OCI-LY3 (cell line): ENCODE measurements around the gene SLC2A4RG.

Experiments used
- H2AFZ ChIP-seq: fragments of 200-600, 300-600 bp; shearing (Covaris generic); 2 replicates; pipeline ENCODE4 v1.6.0; 2014; ENCODE audit warnings: antibody characterized with exemption, low read depth, low read length
- H3K27ac ChIP-seq: fragments of 200-600, 300-600 bp; sonication (generic); 2 replicates; pipeline ENCODE4 v1.5.1; 2014; ENCODE audit warnings: mild to moderate bottlenecking, low read length, moderate library complexity, mixed read lengths
- H3K27me3 ChIP-seq: fragments of 200-600, 300-600 bp; sonication (generic); 2 replicates; pipeline ENCODE4 v1.6.1; 2014; ENCODE audit warnings: low read depth, low read length, mixed read lengths
- H3K36me3 ChIP-seq: fragments of 200-600, 300-600 bp; sonication (generic); replicated peaks from 2 replicates; pipeline ENCODE3; 2014; ENCODE audit warnings: low read depth, low read length, mixed read lengths
- H3K4me1 ChIP-seq: fragments of 300-600, 200-600 bp; sonication (generic); 2 replicates; pipeline ENCODE4 v1.6.1; 2014; ENCODE audit warnings: low read length, mixed read lengths
- H3K4me2 ChIP-seq: fragments of 200-600, 300-600 bp; sonication (generic); 2 replicates; pipeline ENCODE4 v1.6.1; 2014; ENCODE audit warnings: low read length, mixed read lengths
- H3K4me3 ChIP-seq: fragments of 300-600, 200-600 bp; sonication (generic); 2 replicates; pipeline ENCODE4 v1.5.1; 2014; ENCODE audit warnings: antibody characterized with exemption, mild to moderate bottlenecking, low read length, moderate library complexity
- H3K79me2 ChIP-seq: fragments of 300-600, 200-600 bp; shearing (Covaris generic); 2 replicates; pipeline ENCODE4 v1.6.1; 2014; ENCODE audit warnings: mild to moderate bottlenecking, low read length, mixed read lengths
- H3K9ac ChIP-seq: fragments of 300-600, 200-600 bp; shearing (Covaris generic); 2 replicates; pipeline ENCODE4 v1.6.0; 2014; ENCODE audit warnings: mild to moderate bottlenecking, low read length, moderate library complexity
- H3K9me3 ChIP-seq: fragments of 200-600, 300-600 bp; shearing (Covaris generic); 2 replicates; pipeline ENCODE4 v1.6.1; 2014; ENCODE audit warnings: low read length, mixed read lengths; ENCODE audit not compliant: insufficient read depth
- H4K20me1 ChIP-seq: fragments of 200-600, 300-600 bp; sonication (generic); 2 replicates; pipeline ENCODE4 v1.6.1; 2016; ENCODE audit warnings: low read length, mixed read lengths; ENCODE audit not compliant: insufficient read depth
- EZH2phosphoT487 ChIP-seq: fragments of 200-600 bp; shearing (Covaris generic); IDR thresholded peaks from 2 replicates; pipeline ENCODE4 v1.6.1; 2018; ENCODE audit warnings: antibody characterized with exemption, mixed run types, low read depth
- TF ChIP-seq, protein P1 (sequence below): fragments of 200-600, 300-600 bp; sonication (generic); IDR thresholded peaks from 2 replicates; pipeline ENCODE4 v1.5.1; 2014; ENCODE audit warnings: antibody characterized with exemption, low read length, low read depth

The SLC2A4RG gene

DNA sequence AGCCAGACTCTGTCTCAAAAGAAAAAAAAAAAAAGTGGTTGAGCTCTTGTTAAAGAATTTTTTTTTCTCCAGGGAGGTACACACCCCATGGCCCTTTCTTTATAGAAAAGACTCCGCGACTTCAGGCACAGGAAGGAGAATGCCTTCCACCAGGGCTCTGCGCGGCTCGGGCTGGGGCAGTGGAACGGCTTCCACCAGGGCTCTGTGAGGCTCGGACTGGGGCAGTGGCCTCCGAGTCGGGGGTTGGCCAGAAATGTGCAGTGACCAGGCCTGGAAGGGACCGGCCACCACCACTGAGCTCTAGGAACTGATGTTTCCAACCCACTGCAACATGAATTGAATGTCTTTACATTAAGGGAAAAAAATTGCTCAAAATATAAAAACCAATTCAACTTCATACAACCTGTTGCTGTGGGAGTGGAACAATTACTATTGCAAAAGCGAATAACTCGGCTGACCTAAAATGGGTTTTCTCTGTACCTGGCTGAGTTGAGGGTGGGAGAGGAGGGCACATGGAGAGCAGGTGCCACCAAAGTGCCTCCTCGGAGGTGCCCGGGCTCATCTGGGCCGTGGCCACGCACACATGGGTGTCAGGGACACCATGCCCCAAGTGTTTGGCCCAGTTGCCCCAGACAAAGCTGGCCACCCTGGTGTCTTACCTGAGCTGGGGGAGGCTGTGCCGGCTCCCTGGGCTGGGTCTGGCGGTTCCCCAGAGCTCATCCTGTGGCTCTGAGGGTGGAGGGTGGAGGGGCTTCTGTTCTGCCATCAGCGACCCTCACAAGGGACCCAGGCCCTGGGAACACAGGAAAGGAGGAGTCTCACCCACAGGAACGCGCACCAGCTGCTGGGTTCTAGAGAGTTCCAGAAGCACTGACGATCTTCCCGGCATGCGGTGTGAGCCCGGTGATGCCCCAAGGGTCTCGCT, 29.3 kb downstream of the SLC2A4RG start:
- TF ChIP-seq EZH2phosphoT487, result no peak
- TF ChIP-seq, protein P1, sequence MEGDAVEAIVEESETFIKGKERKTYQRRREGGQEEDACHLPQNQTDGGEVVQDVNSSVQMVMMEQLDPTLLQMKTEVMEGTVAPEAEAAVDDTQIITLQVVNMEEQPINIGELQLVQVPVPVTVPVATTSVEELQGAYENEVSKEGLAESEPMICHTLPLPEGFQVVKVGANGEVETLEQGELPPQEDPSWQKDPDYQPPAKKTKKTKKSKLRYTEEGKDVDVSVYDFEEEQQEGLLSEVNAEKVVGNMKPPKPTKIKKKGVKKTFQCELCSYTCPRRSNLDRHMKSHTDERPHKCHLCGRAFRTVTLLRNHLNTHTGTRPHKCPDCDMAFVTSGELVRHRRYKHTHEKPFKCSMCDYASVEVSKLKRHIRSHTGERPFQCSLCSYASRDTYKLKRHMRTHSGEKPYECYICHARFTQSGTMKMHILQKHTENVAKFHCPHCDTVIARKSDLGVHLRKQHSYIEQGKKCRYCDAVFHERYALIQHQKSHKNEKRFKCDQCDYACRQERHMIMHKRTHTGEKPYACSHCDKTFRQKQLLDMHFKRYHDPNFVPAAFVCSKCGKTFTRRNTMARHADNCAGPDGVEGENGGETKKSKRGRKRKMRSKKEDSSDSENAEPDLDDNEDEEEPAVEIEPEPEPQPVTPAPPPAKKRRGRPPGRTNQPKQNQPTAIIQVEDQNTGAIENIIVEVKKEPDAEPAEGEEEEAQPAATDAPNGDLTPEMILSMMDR, result no peak
- no peaks in the 10 kb centered on the region for H3K27me3 ChIP-seq

DNA sequence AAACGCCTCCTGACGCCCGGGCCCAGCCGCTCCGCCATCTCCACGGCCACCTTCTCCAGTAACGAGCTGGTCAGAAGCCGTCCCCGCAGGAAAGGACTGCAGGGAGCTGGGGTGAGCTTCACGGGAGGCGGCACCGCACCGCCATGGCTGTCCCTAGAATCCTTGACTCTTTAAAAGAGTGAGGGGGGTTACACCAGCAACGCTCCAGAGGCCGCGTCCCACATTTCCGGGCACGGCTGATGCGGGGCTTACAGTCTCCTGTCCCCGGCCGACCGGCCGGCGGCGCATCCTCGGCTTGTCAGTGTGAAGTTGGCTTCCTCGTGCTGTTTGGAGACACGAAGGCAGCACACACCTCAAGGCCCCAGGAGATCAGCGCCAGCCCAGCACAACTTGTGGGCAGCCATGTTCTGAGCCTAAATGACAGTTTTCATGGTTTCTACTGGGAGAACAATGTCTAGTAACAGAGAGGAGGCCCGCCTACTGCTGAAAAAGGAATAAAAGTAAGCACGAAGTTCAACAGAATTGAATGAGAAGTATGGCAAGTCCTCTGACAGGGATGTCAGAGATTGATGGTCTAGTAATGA, 30.4 kb downstream of the SLC2A4RG start:
- no peak overlapping the region for H3K4me3 ChIP-seq

More for the DNA sequence above, 29.3 kb downstream of the SLC2A4RG start:
- Histone ChIP-seq H2AFZ (no peak overlapping the region), H3K4me2 (no peak overlapping the region), H3K4me1 (peaks cover 6% of the 10 kb centered on the region; the same call in 1 of the 2 replicates), H3K27ac (no peak overlapping the region), H3K79me2 (no peaks in the 10 kb centered on the region), H3K4me3 (no peak overlapping the region), H4K20me1 (no peaks in the 10 kb centered on the region), H3K36me3 (no peaks in the 10 kb centered on the region), H3K9ac (no peak overlapping the region), H3K9me3 (no peaks in the 10 kb centered on the region)

DNA sequence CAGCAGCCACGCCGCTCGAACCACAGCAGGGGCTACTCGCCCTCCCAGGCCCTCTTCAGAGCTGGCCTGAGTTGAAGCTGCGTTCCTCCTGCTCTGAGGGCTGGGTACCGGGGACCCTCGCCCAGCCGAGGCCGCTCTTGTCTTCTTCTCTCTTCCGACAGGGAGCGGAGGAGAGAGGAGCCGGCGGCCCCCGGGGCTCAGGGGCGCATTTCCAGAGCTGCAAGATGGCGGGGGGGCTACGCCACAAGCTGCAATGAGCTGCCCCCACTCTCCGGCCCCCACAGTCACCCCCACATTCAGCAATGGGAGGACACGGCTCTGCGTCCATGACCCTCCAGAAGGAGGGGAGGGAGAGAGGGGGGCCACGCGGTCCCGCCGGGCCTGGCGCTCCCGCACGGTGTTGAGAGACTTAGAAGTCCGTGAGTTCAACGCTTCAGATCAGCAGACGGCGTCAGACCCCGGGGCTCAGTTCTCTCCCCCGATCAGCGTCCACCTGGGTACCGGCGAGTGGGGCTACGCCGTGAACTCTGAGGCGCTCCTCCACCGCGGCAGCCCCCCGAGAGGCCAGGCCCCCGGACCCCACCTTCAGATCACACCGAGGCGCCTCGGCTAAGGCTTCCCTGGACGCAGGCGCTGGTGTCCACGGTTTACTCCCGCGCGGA, 31.6 kb downstream of the SLC2A4RG start:
- TF ChIP-seq, protein P1, result no peak
- TF ChIP-seq EZH2phosphoT487, result no peak

More for the DNA sequence above, 30.4 kb downstream of the SLC2A4RG start:
- H4K20me1 ChIP-seq, result no peaks in the 10 kb centered on the region
- H3K36me3 ChIP-seq, result no peaks in the 10 kb centered on the region
- H3K79me2 ChIP-seq, result no peaks in the 10 kb centered on the region
- no peaks in the 10 kb centered on the region for H3K9me3 ChIP-seq
- no peak for TF ChIP-seq EZH2phosphoT487
- TF ChIP-seq, protein P1, result no peak
- no peak overlapping the region for H3K27ac ChIP-seq
- H3K4me2 ChIP-seq, result no peak overlapping the region
- no peak overlapping the region for H2AFZ ChIP-seq
- H3K4me1 ChIP-seq, result peaks cover 6% of the 10 kb centered on the region; the same call in 1 of the 2 replicates
- no peaks in the 10 kb centered on the region for H3K27me3 ChIP-seq
- no peak overlapping the region for H3K9ac ChIP-seq

More for the DNA sequence above, 31.6 kb downstream of the SLC2A4RG start:
- H3K4me2 ChIP-seq, result no peak overlapping the region
- H3K27ac ChIP-seq, result no peak overlapping the region
- H3K4me1 ChIP-seq, result peaks cover 6% of the 10 kb centered on the region; the same call in 1 of the 2 replicates
- H4K20me1 ChIP-seq, result no peaks in the 10 kb centered on the region
- H3K9me3 ChIP-seq, result no peaks in the 10 kb centered on the region
- no peak overlapping the region for H3K9ac ChIP-seq
- no peak overlapping the region for H2AFZ ChIP-seq
- no peaks in the 10 kb centered on the region for H3K36me3 ChIP-seq
- H3K27me3 ChIP-seq, result no peaks in the 10 kb centered on the region
- no peak overlapping the region for H3K4me3 ChIP-seq
- no peaks in the 10 kb centered on the region for H3K79me2 ChIP-seq
